K562 (cell line): ENCODE measurements around the gene TP53I13.

Experiments used
- ATF1 ChIP-seq, 2 experiments: fragments of 450-650 bp in 1 of 2; IDR thresholded peaks; 2 replicates each; pipeline ENCODE4 v1.6.1; 2016; ENCODE audit warnings: missing compliant biosample characterization in 1 of 2, missing genetic modification characterization in 1 of 2
- FOSL1 ChIP-seq: fragments of 200-800 bp; sonication (Bioruptor generic); conservative IDR thresholded peaks from 2 replicates; pipeline ENCODE4 v1.6.1; 2016; ENCODE audit warnings: missing genetic modification characterization, missing compliant biosample characterization
- FOXK1 ChIP-seq: sonication (generic); formaldehyde crosslinking; IDR thresholded peaks from 2 replicates; pipeline ENCODE4 v1.8.0; 2022; ENCODE audit warnings: missing genetic modification reagents, mild to moderate bottlenecking, borderline replicate concordance
- MXD1 ChIP-seq: fragments of 250-450 bp; sonication (Bioruptor Pico); IDR thresholded peaks from 2 replicates; pipeline ENCODE4 v1.8.0; 2021; ENCODE audit warnings: borderline replicate concordance, mild to moderate bottlenecking, moderate library complexity; ENCODE audit not compliant: poor library complexity, severe bottlenecking
- NR2C1 ChIP-seq, 2 experiments: fragments of 450-650 bp; IDR thresholded peaks; 2 replicates each; pipeline ENCODE4 v1.6.1; 2017; ENCODE audit warnings: mild to moderate bottlenecking in 2 of 2, antibody characterized with exemption in 1 of 2, inconsistent platforms in 1 of 2, missing compliant biosample characterization in 1 of 2, missing genetic modification characterization in 1 of 2
- PHF8 ChIP-seq: fragments of 200-600 bp; sonication (generic); IDR thresholded peaks from 2 replicates; pipeline ENCODE4 v1.6.1; 2012; ENCODE audit warnings: mixed run types, mild to moderate bottlenecking, inconsistent platforms, low read length, moderate library complexity, borderline replicate concordance
- SNRNP70 ChIP-seq: fragments of 200-400 bp; formaldehyde crosslinking; optimal IDR thresholded peaks from 2 replicates; pipeline ENCODE3; 2017; ENCODE audit warnings: low read depth, low read length
- TRIM25 ChIP-seq: fragments of 450-650 bp; IDR thresholded peaks from 2 replicates; pipeline ENCODE4 v1.7.0; 2016; ENCODE audit warnings: borderline replicate concordance

GRCh38 chr17:29615048-29615385 is 46.5 kb downstream of the TP53I13 start:
- no peak for TF ChIP-seq NR2C1 (IDR thresholded peaks at IDR 0.05)
- TF ChIP-seq NR2C1 (tag; IDR thresholded peaks at IDR 0.05) = no peak
- TF ChIP-seq SNRNP70 = no peak
- no peak for TF ChIP-seq TRIM25
- no peak for TF ChIP-seq FOSL1 (tag)
- no peak for TF ChIP-seq PHF8
- no peak for TF ChIP-seq ATF1 (CRISPR knock-in tag; IDR thresholded peaks at IDR 0.05)
- no peak for TF ChIP-seq ATF1 (tag; IDR thresholded peaks at IDR 0.05)
- TF ChIP-seq FOXK1 (CRISPR knock-in tag) = no peak
- TF ChIP-seq MXD1 = no peak
